Measurements from ENCODE around the gene APEH.
"Not testable (repeated sequence)": the region's sequence is repeated elsewhere in the genome, so short reads cannot be mapped to it uniquely, and the experiment has no call there.

The APEH gene

DNA sequence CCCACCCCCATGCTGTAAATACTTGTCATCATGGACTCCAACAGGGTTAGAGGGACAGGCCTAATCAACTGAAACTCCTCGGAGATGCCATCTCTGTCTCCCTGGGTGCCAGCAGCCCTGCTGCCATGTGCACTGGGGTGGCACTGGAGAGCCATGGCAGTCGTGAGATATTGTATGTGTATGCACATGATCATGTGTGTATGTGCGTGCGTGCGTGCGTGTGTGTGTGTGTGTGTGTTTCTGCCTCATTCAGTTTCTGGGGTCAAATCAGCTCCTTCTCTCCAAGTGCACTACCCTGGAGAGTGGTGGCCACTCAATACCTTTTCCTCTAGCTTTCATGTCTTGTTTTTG lies 3.2 kb upstream of the APEH start:
- DNase-seq, result no peak

DNA sequence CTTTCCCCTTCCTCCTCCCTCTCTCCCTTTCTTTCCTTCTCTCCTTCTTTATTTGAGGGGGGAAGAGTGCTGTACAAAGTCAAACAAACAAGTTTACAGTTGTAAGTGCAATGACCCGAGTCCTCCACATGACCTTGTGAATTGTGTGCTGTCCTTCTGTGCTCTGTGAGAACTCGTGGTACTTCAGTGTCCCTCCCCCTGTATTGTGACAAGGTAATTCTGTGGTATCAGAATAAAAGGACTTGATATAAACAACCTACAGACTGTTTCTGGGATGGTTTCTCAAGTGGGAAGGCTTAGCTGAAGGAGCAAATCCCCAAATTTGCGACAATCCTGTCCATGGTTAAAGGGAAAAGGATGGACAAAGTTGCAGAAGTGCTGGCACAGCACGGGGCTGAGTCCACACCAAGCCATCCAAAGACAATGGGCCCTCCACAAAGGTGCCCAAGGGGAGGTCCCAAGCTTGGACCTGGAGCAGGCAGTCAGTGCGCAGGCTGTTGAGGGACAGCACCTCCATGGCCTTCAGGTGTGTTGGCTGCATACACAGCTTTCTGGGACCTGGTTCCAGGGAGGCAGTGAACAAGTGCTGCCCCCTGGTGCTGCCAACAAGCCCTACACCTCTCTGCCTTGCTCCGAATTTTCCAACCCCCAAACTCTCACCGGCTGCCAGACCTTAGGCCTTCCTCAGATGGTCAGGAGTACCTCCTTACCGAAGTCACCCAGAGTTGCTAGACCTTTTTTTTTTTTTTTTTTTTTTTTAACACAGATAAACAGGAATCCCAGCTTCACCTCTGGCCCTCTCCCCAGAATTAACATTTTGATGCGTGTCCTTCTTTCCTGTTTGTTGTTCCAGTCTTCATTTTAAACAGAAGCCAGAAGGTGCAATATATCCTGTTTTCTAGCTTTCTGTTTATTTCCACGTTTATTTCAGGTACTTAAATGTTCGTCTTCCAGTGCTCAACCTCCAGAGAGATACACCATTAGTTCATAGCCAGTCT lies 2.6 kb upstream of the APEH start:
- DNase-seq, result peak; percentile 82

DNA sequence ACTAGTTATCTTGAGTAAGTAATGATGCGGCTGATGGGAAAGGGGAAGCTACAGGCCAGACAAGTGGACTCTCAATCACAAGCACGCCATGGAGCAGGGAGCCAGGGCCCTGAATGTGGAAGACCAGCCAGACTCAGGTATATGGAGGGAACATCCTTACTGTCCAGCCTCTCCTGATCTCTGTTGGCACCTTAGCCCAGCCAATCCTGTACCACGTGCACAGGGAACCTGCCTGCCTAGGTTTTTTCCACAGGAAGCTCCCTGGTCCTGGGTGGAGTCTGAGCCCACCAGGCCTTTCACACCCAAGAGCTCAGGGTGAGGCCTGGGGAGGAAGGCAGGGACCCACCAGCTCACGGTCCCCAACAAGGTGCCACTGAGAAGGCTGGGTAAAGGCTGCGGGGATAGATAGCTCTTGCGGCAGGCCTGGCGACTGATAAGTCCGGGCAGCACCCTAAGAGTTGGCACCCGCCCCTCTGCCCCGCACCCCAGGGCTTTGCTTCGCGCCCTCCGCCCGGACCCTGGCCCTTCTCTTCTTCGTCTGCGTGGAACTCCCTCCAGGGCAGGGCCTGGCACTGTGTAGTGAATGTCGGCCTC lies 933 bp upstream of the APEH start:
- peak; percentile 44 for DNase-seq

DNA sequence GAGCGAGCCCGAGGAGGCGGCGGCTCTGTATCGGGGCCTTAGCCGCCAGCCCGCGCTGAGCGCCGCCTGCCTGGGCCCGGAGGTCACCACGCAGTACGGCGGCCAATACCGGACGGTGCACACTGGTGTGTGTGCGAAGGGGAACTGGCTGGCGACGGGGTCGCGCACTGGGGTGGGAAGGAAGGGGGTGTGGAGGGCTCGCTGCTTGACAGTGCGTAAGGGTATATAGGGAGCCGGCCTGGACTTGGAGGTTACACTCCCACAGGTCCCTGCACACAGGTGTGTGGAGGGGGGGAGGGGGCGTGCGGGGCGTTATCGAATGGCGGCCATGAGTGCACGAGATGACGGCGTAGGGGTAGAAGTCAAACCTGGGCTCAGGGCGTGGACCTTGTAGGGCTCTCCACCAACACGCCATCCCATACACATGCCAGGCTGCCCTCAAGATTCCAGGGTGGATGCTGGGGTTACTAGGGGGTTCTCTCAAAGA lies 389 bp downstream of the APEH start:
- DNase-seq, result no peak

DNA sequence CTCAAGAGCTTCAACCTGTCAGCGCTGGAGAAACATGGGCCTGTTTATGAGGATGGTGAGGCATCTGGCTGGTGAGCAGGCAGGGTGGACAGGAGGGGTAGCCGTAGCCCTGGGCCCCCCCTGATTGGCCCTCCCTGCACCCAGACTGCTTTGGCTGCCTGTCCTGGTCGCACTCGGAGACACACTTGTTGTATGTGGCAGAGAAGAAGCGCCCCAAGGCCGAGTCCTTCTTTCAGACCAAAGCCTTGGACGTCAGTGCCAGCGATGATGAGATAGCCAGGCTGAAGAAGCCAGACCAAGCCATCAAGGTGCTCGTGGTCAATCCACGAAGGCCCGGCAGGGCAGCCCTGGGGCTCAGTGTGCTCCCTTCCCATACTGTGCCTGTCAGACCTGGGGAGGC lies 1.8 kb downstream of the APEH start:
- no peak for DNase-seq

DNA sequence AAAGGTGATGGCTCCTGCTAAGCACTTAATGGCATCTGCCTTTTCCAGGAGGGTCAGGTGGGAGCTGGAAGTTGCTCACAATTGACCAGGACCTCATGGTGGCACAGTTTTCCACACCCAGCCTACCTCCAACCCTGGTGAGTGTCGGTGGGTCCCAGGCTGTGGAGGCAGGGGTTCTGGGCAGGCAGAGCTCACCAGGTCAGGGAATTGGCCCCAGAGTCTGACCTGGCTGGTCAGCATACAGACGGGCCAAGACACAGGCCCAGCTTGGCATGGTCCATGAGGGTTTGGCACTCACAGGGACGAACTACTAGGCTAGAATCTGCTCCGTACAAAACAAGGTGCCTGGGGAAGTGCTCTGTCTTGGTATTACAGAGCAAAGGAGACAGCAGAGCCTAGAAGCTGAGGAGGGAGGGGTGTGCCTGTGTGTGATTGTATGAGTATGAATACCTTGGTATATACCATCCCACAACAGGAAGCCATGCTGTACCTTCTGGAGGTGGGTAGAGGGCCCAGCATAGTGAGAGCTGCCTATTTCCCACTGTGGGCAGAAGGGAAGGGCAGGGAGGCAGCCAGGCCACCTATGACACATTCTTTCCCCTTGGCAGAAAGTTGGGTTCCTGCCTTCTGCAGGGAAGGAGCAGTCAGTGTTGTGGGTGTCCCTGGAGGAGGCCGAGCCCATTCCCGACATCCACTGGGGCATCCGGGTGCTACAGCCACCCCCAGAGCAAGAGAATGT lies 6.5 kb downstream of the APEH start:
- DNase-seq, result no peak

DNA sequence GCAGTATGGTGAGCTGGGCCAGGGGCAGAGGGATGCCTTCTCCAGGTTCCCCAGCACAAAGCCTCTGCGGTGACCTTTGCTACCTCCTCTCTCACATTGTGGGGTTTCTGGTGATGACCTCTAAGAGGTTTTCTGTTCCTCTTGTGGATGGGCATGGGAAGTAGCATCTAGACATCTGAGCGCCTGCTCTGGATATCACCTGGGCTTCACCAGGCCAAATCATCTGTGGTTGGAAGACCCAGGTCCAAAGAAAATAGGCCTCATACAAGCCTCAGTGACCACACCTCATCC lies 7.0 kb downstream of the APEH start:
- no peak for DNase-seq

DNA sequence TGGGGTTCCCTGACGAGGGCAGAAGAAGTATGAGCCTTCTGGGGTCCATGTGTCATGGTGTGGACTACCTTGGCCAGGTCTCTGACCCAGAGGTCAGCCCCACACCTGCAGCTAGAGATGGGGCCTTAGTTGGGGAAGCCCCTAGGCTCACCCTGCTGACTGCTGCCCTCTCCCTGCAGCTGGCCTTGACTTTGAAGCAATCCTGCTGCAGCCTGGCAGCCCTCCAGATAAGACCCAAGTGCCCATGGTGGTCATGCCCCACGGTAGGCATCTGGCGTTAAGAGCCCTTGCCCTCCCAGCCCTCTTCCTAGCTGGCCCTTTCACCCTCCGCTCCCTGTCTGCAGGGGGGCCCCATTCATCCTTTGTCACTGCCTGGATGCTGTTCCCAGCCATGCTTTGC lies 7.4 kb downstream of the APEH start:
- DNase-seq, result no peak

DNA sequence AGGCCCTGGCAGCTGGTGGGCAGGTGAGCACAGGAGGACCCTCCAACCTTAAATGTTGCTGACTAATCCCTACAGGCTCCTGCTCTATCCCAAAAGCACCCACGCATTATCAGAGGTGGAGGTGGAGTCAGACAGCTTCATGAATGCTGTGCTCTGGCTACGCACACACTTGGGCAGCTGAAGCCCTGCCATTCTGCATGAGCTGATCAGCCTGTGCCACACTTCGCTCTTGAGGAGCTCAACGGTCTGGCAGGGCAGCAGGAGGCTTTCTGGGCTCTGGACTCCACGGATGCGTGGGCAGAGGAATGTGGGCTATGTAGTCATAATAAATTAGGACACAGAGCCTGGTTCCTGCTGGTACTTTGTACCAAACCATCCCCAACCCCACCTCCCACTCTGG lies 9.0 kb downstream of the APEH start:
- DNase-seq, result no peak

DNA sequence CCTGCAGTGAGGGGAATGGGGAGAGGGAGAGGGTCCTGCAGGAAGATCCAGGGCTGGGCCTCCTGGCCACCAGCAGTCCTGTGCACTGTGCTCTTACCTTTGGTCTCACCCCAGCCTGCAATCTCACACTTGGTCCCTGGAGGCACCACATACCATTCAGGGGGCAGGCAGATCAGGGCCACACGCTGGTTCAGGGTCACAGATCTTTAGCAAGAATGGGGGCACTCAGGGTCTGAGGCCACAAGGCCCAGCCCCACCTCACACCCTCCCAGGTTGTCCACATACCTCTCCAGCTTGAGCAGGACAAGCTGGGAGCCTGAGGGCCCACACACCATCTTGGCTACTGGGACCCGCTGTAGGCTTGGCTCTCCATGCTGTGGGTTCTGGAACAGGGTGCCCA lies 10.3 kb downstream of the APEH start:
- DNase-seq, result not testable (repeated sequence)

DNA sequence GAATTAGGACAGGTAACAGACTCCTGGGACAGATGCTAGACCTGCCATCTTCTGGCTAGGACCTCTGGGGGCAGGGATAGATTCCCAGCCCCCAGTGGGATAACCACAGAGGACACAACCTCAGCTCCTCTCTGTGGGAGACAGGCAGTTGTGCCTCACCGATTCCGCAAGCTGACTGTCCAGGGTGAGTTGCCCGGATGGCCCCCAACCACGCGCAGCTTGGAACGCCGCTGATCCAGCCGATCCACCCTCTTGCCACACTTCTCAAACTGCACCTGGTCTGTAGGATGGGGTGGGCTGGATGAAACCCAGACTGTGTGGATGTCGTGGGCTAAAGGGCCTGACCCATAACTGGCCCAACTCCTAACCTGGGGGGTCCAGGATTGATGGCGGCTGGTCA lies 11.0 kb downstream of the APEH start:
- DNase-seq, result not testable (repeated sequence)

DNA sequence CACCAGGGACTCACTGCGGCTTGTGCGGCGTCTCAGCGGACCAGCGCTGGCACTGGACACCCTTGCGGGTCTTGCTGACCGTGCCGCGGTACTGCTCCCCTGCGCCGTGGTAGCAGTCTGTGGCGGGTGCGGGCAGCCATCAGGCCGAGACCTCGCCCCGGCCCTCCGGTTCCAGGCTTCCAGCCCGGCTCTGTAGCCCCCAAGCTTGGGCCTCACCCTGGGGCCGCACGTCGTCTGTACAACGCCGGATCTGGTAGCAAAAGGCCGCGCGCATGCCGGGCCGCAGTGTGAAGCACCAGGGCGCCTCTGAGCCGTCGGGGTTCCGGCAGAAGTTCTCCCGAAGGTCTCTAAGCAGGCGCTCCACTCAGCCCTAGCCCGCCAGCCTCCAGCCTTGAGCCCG lies 11.7 kb downstream of the APEH start:
- not testable (repeated sequence) for DNase-seq

DNA sequence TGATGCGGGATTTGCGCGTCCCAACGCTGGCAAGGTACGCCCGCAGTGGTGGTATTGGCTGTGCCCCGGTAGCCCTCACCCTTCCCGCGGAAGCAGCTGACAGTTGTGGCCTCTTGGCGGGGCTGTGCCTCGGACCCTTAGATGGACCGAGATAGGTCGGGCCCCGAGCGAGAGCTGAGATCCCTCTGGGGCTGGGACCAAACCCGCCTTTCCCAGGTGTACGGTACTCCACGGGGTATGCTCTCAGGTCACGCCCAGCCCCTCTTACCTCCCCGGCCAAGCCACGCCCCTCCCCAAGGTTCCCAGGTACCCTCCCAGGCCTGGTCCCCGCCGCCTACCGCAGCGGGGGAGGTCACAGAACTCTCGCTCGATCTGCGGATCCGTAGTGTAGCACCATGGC lies 12.2 kb downstream of the APEH start:
- peak; percentile 19 for DNase-seq

DNA sequence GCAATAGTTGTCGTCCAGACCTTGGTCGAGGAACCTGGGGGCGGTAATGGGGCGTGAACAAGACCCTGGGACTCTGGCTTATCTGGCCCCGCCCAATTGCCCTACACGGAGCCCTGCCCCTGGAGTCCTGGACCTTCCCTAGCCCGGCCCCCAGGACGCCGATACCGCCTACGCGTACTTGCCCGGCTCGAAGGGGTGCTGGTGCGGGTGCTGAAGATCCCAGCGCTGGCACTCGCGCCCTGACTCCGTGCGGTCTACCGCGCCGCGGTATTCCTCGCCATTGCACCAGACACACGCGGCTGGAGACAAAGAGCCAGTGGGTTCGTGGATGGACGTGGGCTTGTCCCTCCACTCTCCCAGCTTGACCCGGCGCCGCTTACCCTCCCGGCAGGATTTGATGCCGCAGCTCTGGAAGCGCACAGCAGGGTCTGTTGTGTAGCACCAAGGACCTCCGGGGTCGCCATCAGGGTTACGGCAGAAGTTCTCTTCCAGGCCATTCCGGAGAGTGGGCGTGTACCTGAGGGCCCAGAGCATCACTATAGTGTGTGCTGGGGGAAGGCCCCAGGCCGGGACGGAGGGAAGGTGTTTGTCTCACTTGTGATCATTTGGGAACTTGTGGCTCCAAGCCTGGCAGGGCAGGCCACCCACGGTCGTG lies 12.7 kb downstream of the APEH start:
- DNase-seq, result peak; percentile 57

DNA sequence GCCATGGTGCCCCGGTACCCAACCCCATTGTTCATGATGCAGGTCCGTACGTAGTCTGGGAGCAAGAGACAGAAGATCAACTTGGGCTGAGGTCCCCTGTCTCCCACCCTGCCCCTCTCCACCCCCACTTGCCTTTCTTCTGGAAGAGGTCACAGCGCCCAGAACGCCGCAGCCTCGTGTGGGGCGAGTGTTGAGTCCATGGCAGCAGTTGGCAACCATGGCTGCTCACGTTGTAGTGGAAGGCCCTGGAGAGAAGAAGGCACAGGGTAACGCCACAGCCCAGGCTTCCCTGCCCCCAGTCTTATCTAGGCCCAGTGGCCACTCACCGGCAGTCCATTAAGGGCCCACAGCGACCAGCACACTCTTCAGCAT lies 13.3 kb downstream of the APEH start:
- not testable (repeated sequence) for DNase-seq

DNA sequence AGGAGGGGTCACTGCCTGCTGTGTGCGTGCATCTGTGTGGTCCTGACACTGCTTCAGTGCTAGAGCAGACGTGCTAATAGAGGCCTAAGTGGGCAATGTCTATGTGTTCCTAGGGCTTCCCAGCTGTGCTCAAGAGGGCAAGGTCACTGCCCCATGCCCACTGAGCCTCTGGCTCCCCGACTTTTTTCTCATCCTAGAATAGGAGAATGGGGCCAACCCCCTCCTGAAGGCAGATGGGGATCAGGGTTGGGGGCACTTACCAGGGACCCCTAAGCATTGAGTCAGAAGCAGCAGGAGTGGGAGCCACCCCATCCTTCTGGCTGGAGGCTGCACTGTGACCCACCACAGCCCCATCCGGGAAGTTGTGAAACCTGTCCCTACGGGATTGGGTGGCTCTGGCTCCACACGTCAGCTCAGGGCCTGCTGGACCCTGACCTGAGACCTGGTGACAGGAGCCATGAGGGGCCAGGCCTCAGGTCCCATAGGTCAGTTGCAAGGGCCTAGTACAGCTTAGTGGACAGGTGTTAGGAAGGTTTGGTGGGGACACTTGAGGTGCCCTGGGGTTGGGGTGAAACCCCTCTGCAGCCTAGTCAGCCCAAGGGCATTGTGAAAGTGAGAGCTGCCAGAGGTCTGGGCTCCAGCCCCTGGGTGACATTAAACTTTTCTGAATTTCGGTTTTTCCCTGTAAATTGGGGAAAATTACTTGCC lies 14.3 kb downstream of the APEH start:
- not testable (repeated sequence) for DNase-seq

DNA sequence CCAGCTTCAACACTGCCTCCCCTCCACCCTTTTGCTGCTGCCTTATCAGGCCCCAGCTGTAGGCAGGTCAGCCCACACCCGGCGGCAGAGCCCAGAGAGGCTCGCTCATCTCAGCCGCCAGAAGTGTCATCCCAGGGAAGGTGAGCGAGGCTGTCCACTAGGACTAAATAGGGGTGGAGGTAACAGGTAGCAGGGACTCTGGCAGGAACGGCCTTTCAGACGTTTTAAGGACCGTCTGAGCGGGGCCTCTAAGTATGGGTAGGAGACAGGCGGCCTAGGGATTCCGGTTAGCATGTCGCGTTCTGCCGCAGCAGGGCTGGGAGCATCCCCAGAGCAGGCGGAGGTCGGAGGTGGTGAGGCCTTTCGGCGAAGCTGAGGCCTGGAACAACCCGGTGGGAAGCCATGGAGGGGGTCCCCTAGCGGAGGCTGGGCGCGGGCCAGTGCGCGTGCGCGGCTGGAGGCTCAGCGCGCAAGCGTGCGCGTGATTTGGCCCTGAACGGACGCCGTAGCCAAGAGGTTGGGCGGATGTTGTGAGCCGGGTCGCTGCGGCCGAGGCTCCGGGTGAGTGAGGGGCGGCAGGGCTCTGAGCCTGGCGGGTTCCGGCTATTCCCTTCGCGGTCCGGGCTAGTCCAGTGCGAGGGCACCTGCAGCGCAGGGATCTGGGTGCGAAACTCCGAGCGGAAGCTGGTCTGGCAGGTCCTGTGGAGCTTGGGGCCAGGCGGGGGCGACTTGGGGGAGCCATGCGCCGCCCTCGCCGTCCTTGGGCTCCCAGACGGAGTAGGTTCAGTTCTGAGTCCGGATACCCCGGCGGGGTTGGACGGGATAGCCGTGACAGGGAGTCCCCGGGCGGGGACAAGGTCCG lies 15.1 kb downstream of the APEH start, which contains the start of the genes MST1 and RNF123:
Gene MST1, minus strand, starts transcription at position 429 of the 862 bp plus-strand sequence. CDS start 783 bp downstream, outside the sequence.
Gene RNF123, plus strand, starts transcription at position 512 of the 862 bp plus-strand sequence. CDS start 1,609 bp downstream, outside the sequence.
- peak; percentile 94 for DNase-seq

DNA sequence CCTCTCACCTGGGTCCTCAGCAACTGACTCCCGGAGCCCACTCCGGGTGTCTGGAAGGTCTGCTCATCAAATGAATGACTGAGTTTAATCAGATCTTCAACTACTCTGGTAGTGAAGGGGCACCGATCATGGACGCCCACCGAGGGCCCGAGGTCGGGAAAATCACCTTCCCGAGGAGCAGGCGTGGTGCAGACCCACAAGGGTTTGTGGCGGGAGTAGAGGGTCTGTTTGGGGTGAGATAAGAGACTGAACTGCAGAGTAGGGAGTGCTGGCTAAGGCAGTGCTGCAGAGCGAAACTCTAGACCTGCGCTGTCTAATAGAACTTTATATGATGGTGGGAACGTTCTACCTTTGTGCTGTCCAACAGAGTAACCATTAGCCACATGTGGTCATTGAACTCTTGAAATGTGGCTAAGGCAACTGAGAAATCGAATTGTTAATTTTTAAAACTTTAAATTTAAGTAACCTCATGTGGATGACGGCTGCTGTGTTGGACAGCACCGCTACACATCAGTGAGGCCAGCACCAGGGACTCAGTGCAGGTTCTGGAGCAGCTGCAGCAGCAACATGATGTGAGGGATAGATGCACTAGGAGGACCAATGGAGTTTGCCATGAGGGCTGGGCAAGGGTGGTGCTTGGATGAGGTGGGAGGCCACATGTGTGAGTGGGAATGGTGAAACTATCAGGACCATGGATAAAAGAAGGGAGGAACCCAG lies 15.9 kb downstream of the APEH start:
- not testable (repeated sequence) for DNase-seq

DNA sequence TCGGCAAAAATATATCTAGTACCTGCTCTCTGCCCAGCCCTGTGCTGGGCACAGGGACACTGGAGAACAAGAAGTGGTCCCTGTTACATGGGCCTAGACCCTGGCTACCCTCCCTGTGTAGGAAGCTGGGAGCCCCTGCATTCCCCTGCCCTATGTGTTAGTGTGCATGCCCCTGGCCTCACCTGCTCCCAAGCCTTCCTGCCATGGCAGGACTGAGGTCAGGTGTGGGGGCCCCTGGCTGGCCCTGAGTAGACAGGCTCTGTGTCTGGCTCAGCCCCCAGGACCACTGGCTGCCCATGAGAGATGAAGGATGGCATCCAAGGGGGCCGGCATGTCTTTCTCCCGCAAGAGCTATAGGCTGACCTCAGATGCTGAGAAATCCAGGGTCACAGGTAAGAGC lies 16.7 kb downstream of the APEH start:
- DNase-seq, result not testable (repeated sequence)

DNA sequence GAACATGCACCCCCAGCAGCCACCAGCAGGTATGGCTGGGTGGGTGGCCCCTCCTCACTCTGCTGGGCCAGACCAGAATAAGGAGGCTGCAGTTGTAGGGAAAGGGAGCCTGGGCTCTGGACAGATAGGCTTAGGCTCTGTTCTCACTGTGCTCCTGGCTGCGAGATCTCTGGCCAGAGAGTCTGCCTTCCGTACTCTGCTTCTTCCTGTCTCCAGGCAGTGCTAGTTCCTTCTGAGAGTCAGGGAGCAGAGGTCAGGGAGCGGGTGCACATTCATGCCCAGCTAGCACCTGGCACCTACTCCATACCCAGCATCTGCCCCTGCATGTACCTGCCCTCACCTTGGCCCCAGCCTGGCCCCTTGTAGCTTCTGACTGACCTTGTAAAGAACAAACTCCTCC lies 17.3 kb downstream of the APEH start:
- not testable (repeated sequence) for DNase-seq
